NCI-H2107 (cell line): ENCODE results near the gene MED13L.

Experiments used
- DNase-seq: peaks from one replicate; lab custom pipeline; 2025; lab: John Stamatoyannopoulos, UW

The MED13L gene

DNA sequence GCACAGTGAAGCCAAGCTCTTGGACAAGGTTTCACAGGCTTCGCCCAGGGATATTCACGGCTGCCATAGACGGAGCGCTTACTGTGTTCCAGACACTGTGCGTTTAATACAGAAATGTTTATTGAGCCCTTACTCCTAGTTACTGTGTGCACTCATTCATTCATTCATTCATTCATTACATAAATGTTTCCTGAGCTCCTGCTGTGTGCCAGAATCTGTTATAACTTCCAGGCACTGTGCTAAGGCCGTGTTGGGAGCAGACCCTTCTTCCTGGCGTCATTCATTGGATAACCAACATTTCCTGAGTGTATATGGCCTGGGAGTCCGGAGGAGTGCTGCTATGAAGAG, 760 bp upstream of the MED13L start:
- no peak for DNase-seq

- DNase-seq = peak; percentile 40
These were observed 634 bp downstream of the MED13L start for GRCh38 chr12:116276652-116277466.

DNA sequence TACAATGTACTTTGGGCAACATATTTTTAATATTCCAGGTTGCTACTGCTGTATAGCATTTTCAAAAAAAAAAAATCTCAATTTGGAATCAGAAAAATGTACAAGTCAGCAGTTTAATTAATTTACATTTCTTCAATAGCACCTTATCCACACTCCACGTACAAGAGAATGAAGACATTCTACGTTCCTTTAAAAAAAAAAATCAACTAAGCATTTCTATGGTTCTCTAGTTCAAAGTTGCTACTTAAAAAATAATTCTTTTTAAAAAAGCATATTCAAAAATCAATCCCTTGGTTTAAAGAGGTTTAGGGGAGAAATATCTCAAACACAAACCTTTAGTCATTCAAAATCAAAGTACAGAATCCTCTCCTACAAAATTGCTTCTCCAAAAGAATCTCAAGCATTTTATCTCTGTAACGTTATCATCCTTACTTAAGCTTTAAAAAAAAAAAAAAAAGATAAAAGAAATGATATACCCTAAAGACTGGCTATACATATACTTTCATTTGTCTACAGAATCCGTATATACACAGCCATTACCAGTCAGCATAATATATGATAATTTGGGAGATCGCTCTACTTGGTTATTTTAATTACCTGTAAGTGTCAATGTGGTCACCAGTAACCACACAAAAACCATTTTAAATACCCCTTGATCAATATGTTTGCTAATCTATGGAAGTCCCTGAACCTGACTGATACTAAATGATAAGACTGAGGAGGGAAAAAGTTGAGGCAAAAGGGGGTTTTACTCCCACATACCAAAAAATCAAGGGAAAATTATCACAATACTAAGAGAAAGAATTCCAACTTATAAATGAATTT, 2.7 kb downstream of the MED13L start:
- DNase-seq = no peak

- DNase-seq = no peak
These were observed 3.5 kb downstream of the MED13L start for GRCh38 chr12:116273813-116274550.

DNA sequence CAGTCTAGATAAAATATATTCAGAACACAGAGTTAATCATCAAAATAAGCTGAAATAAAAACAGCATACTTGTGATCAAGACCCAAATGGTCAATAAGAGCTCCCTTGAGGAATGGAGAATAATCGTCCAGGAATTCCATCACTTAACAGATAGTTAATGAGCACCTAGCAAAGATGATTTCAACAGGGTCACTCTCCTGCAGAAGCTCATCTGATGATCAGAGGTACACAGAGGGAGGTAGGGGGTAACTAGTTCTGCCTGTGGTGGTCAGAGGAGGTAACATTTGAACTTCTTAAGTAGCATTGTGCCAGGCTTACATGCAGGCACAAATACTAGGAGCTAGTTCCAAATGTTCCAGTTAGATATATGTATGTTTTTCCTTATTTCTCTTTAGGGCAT, 9.5 kb downstream of the MED13L start:
- no peak for DNase-seq

- no peak for DNase-seq
These were observed 10.7 kb downstream of the MED13L start for GRCh38 chr12:116266631-116267349.

DNA sequence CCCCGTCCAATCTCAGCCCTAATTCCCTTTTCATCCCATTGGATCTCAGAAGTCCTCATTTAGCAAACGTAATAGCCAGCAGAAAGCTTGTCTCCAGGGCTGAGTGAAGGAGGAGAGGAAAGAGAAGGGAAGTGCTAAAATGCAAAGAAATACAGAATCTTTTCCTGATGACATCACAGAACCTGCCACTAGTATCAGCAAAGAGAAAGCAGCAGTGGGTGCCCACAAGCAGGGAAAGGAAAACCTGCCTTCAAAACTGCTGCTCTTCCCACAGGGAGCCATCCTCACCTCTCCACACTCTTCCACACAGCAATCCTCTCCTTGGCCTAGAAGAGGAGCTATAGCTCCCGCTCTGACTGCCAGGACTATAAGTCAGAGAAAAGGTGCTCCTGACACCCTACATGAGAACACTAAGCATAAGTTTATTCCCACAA, 11.3 kb downstream of the MED13L start:
- no peak for DNase-seq

DNA sequence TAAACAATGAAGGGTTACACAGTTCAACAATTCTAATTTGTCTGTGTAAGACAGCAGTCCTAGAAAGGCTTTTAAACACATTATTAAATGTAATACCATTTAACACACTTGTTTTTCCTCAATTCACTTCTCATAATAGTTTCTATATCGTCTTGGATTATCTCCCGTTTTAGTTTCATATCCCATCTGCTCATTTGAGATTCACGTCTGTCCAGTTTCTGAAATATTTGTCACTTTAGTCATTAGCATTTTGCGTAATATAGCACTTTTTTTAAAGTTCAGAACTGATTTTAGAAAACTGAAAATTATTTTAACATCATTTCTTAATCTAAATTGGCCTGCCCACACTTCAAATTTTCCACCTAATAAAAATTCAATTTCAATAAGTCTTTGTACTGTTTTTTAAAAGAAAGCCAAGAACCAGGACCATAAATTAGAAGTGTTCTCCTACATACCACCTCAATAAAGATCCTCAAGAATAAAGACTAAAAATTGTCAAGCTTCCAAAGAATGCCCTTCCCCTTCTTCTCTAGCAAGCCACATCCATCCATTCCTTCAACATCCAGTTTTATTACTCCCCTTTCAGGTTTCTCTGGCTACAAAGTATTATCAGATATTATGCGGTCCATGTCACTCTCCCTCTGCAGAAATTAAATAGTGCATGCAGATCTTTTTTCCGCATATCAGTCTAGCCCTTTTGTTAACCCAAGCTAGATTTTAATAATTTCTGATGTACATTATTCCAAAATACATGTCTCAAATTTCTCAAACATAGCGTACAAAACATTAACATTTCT, 11.9 kb downstream of the MED13L start:
- DNase-seq = no peak

DNA sequence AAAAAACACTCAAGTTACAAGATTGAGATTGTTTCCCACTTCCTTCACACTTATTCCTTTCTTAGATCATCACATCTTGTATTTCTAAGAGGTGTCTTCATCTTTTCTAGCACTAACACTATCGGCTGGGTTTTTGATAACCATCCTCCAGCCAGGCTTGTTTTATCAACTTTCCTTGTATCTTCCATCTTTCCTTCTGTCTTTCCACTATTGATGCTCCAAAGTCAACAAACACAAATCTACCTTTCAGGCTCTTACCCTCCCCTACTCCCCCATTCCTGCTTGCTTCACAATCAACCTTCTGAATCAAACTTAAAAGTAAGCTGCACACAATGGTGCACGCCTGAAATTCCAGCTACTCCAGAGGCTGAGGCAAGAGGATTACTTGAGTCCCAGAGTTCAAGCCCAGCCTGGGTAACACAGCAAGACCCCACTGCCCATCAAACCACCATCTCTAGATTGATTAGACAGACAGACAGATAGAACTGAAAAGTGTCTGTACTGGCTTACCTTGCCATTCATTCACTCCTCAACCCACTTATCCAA, 12.9 kb downstream of the MED13L start:
- no peak for DNase-seq

DNA sequence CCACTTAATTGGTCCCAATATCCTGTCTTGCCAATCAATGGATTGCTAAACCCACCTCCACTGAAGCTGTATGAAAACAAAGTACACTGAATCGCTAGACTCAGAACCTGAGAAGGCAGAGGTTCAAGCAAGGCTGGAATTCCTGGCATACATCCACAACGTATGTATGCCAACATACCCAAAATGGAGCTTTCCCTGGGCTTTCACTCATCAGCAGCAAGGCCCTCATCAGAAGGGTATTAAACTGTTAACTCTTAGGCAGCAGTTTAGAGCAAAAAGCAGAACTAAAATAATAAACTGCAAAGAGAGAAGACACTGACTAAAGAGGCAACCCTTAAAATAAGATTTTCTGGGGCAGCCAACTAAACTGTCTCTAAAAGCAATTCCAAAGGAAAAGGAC, 13.6 kb downstream of the MED13L start:
- no peak for DNase-seq

DNA sequence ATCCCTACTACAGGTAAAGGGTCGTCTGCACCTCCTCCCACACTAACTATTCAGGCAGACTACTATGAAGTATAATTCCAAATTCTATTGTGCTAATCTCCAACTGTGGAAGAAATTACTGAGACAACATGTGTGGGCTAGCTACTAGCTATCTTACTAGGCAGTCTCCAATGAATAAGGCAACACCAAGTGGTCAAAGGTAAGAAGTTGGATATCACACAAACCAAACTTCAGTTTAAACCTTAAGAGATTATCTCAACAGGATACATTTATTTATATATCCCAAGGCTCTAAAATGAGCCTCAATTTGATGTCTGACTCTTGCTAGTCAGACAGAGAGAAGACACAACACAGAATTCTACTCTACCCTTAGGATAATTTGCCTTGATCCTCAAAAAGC, 14.1 kb downstream of the MED13L start:
- no peak for DNase-seq

- no peak for DNase-seq
These were observed 14.8 kb downstream of the MED13L start for GRCh38 chr12:116262741-116263140.

GRCh38 chr12:116261525-116262100, 15.9 kb downstream of the MED13L start:
- DNase-seq = no peak

DNA sequence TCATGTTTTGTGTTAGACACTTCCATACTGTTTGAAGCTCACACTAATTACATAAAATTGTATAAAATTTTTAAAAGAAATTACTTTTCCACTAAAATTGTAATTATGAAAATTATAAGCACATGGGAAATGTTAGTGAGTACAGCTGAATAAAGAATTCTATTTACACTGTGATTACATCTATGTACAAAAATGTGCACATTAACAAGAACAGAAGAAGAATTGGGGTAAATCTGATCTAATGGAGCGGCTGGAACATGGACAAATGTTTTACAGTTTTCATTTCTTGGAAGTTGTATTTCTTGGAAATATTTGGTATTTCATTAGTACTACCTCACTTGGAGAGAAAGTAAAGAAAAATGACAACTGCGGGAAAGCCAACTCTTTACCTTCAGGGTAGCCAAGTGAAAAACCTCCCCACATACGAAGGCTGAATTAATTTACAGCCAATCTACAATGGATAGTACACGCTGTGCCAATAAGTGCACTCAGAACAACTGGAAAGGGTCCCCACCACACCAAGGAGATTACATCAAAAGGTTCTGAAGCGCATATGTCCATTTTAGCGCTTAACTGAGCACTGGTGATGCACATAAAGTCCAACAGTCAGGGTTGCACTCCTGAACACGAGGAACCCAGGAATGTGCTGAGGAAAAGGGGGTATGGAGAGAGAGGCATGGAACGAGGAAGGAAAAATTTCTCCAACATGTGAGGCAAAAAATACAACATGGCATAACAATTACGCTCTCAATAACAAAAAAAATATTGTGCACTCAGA, 17.5 kb downstream of the MED13L start:
- no peak for DNase-seq

DNA sequence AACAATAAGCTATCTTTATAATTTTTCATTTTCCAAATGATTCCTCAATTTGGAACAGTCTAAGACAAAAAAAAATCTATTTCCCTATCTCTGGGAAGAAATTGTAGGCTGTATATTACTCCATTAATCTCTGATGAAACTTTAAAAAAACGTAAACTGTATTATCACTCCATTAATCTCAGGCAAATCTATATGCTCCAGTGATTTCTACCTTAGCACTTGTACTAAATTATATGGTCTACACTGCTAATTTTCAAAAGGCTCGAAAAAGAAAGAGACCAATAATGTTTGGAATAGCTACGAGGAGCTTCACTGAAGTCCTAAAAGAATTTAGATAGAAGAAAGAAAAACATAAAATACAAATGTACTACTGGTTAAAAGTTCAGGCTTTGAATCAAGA, 19.7 kb downstream of the MED13L start:
- no peak for DNase-seq

GRCh38 chr12:116257215-116257614, 20.3 kb downstream of the MED13L start:
- DNase-seq = no peak

DNA sequence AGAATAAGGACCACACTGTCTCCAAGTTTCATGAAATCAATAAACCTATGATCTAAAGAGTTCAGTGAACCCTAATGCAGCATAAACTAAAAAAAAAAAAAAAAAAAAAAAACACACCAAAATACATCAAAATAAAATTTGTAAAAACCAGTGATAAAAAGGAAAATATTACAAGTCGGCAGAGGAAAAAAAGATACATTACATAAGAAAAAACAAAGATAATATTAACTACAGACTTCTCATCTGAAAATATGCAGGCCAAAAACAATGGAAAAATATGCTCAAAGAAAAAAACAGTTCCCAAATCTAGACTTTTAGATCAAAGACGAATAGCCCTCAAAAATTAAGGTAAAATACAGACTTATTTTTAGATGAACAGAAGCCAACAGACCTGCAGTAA, 27.6 kb downstream of the MED13L start:
- no peak for DNase-seq

DNA sequence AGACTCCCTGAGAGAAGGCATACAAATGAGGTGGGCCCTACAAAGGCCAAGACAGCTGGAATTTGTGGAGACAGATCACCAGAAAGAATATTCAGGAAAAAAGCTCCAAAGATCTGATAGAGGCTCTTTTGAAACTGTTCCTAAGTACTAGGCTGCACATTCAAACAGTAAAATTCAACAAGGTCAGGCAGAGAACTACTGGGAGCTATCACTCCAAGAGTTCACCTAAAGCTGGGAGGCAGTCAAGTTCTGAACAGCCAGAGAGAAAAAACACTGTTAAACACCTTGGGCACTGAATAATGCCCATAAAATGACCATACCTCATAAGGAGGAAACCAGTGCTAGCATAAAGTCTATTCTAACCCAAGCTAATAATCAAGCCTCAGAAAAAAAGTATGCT, 28.6 kb downstream of the MED13L start:
- no peak for DNase-seq

GRCh38 chr12:116248433-116248832, 29.1 kb downstream of the MED13L start:
- no peak for DNase-seq

GRCh38 chr12:116247377-116247776, 30.1 kb downstream of the MED13L start:
- no peak for DNase-seq
